Activated CD4-positive, alpha-beta T cell treated with anti-CD3 and anti-CD28 coated beads for 36 hours (primary cell): ENCODE data around the gene ESPNL. TPM values are rescaled to one million over a fixed set of nuclear protein-coding genes. Genes with fewer than 3 reads are reported as not detected.
"Not testable (repeated sequence)": the region's sequence is repeated elsewhere in the genome, so short reads cannot be mapped to it uniquely, and the experiment has no call there.

ENCODE experiments used
- ATAC-seq: fragments of 200-7000 bp; cut with Tn5 transposase; one replicate; pipeline ENCODE4 v1.10.0; 2021; ENCODE audit warnings: mild to moderate bottlenecking, moderate library complexity
- CTCF ChIA-PET: fragments of 350-600 bp; sonication (Branson Sonifier 250); formaldehyde crosslinking; loops from one replicate; lab custom pipeline; 2021; ENCODE audit warnings: antibody characterized with exemption; lab: Charles Lee
- POLR2A ChIA-PET: fragments of 350-600 bp; sonication (Branson Sonifier 250); formaldehyde crosslinking; loops from one replicate; lab custom pipeline; 2021; ENCODE audit warnings: antibody characterized with exemption, inconsistent platforms; lab: Charles Lee
- DNase-seq: peaks from one replicate; pipeline ENCODE4 v3.0.0-alpha.2; 2020
- H3K27ac Mint-ChIP-seq: one replicate; pipeline ENCODE4 v1.8.0; 2021; ENCODE audit warnings: mixed read lengths
- H3K27me3 Mint-ChIP-seq: one replicate; pipeline ENCODE4 v1.8.0; 2021; ENCODE audit warnings: mixed read lengths
- H3K36me3 Mint-ChIP-seq: one replicate; pipeline ENCODE4 v1.8.0; 2021; ENCODE audit warnings: low read depth, mixed read lengths
- H3K4me1 Mint-ChIP-seq: one replicate; pipeline ENCODE4 v1.8.0; 2021; ENCODE audit warnings: mixed read lengths
- H3K4me3 Mint-ChIP-seq: one replicate; pipeline ENCODE4 v1.8.0; 2021; ENCODE audit warnings: mild to moderate bottlenecking, moderate library complexity, mixed read lengths
- H3K9me3 Mint-ChIP-seq: one replicate; pipeline ENCODE4 v1.8.0; 2021; ENCODE audit warnings: low read depth, mixed read lengths
- intact Hi-C, 2 experiments: fragments of 100-400 bp; cut with DNase I in 1 of 2; cut with micrococcal nuclease in 1 of 2; formaldehyde crosslinking; loops; one replicate each; pipeline versions ENCODE4 v1.14.2 to v1.15.1; 2022 to 2024; cut with DNase I, micrococcal nuclease
- total RNA-seq, 2 experiments: library from RNA; stranded (reverse); gene quantifications; one replicate each; pipeline ENCODE4 v1.2.3, GENCODE V29; 2021

Gene ESPNL
- total RNA-seq, result under 1 TPM; 0.16 to 0.21 TPM

DNA sequence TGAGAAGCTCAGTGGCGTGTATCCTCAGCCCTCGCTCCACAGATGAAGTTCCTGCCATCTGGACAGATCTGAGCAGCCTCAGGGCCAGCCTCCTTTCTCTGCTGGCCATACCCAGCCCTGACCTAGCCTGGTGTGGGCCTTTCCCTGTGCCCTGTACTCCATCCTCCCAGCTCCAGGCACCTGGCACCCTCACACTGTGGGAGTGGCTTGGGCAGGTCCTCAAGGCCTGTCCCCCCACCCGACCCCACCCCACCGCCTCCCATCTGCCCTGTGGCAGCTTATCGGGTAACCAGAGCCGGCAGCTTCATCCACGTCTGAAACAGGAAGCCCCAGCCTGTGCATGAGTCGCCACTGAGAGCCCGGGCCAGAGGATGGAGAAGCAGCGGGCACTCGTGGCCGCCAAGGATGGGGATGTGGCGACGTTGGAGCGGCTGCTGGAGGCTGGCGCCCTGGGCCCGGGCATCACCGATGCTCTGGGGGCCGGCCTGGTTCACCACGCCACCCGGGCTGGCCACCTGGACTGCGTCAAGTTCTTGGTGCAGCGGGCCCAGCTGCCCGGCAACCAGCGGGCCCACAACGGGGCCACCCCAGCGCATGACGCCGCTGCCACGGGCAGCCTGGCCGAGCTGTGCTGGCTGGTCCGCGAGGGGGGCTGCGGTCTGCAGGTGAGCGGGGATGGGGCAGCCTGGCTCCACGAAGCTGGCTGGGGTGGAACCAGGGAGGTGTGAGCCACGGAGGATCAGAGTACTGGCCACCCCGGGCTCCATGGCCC, at the start of gene ESPNL:
TSS of gene ESPNL (plus strand) at position 292 of the 772 bp plus-strand sequence. CDS start at position 372, 80 bp downstream.
- CTCF ChIA-PET, result interaction anchor here (0.6 kb wide), 1 partner anchor 9 kb away, joined by 4 read pairs; no protein-coding TSS in a partner anchor
- Mint-ChIP-seq H3K4me1 (no peaks in the 10 kb centered on the region), H3K27ac (no peak within 1 kb of the TSS), H3K9me3 (no peaks in the 10 kb centered on the region), H3K4me3 (no peak within 1 kb of the TSS), H3K27me3 (no peaks in the 10 kb centered on the region), H3K36me3 (peaks cover 10% of the 10 kb centered on the region)
- intact Hi-C loops, result no loop called here
- POLR2A ChIA-PET, result no interaction called here
- ATAC-seq (no peak), DNase-seq (no peak)

- ChIA-PET CTCF (no interaction called here), POLR2A (interaction anchor here (0.5 kb wide), 1 partner anchor 124 kb away, joined by 3 read pairs; no protein-coding TSS in a partner anchor)
- Mint-ChIP-seq H3K27me3 (peaks cover 10% of the 10 kb centered on the region), H3K27ac (no peak overlapping the region), H3K4me1 (peaks cover 4% of the 10 kb centered on the region), H3K9me3 (peaks cover 5% of the 10 kb centered on the region), H3K4me3 (no peak overlapping the region), H3K36me3 (peaks cover 4% of the 10 kb centered on the region)
- ATAC-seq (no peak), DNase-seq (no peak)
- intact Hi-C loops, result no loop called here
Measured at GRCh38 chr2:238053191-238053776, 46.9 kb upstream of the ESPNL start.

DNA sequence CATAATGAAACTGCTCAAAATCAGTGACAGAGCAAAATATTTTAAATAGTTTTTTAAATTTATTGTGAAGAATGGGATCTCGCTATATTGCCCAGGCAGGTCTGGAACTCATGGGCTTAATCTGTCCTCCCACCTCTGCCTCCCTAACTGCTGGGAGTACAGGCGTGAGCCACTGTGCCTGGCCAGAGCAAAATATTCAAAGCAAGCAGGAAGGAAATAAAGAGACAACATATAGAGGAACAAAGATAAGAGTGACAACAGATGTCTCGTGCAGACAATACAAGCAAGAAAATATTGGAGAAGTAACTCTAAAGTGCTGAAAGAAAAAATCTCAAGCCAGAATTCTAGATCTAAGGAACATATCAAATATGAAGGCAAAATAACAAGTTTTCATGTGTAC, 44.3 kb upstream of the ESPNL start:
- Mint-ChIP-seq H3K4me1 (peaks cover 13% of the 10 kb centered on the region), H3K9me3 (no peaks in the 10 kb centered on the region), H3K36me3 (peaks cover 5% of the 10 kb centered on the region), H3K4me3 (no peak overlapping the region), H3K27me3 (peaks cover 10% of the 10 kb centered on the region), H3K27ac (no peak overlapping the region)
- DNase-seq (no peak), ATAC-seq (no peak)
- CTCF ChIA-PET, result interaction anchor here (0.6 to 0.7 kb wide), 2 partner anchors 180 to 232 kb away, joined by 3 read pairs; no protein-coding TSS in a partner anchor
- POLR2A ChIA-PET, result no interaction called here
- intact Hi-C loops, result no loop called here

DNA sequence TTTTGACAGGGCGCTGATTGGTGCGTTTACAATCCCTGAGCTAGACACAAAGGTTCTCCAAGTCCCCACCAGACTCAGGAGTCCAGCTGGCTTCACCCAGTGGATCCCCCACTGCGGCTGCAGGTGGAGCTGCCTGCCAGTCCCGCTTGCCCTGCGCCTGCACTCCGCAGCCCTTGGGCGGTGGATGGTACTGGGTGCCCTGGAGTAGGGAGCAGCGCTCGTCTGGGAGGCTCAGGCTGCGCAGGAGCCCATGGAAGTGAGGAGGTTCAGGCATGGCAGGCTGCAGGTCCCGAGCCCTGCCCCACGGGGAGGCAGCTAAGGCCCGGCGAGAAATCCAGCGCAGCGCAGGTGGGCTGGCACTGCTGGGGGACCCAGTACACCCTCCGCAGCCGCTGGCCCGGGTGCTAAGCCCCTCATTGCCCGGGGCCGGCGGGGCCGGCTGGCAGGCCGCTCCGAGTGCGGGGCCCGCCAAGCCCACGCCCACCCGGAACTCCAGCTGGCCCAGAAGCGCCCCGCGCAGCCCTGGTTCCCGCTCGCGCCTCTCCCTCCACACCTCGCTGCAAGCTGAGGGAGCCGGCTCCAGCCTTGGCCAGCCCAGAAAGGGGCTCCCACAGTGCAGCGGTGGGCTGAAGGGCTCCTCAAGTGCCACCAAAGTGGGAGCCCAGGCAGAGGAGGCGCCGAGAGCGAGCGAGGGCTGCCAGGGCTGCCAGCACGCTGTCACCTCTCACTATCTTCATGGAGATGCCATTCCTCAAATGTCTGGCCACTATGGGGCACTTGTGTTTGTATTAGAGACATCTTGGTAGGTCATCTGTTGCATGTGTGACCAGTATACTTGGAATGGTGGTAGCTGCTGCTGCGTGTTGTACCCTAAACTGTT, 42.2 kb upstream of the ESPNL start:
- DNase-seq, ATAC-seq, POLR2A ChIA-PET, intact Hi-C loops, H3K9me3 Mint-ChIP-seq, H3K27ac Mint-ChIP-seq, CTCF ChIA-PET, H3K4me3 Mint-ChIP-seq: not testable (repeated sequence)
- H3K36me3 Mint-ChIP-seq, result peaks cover 15% of the 10 kb centered on the region
- peaks cover 28% of the 10 kb centered on the region for H3K4me1 Mint-ChIP-seq
- H3K27me3 Mint-ChIP-seq, result peaks cover 10% of the 10 kb centered on the region

- peak overlapping the region; percentile 80 for H3K4me3 Mint-ChIP-seq
- peaks cover 10% of the 10 kb centered on the region for H3K27me3 Mint-ChIP-seq
- intact Hi-C loops, result no loop called here
- H3K4me1 Mint-ChIP-seq, result peaks cover 43% of the 10 kb centered on the region
- POLR2A ChIA-PET, result no interaction called here
- no peaks in the 10 kb centered on the region for H3K9me3 Mint-ChIP-seq
- DNase-seq (no peak), ATAC-seq (no peak)
- no peak overlapping the region for H3K27ac Mint-ChIP-seq
- CTCF ChIA-PET, result interaction anchor here (0.6 to 0.7 kb wide), 2 partner anchors 18 to 30 kb away, joined by 3 to 4 read pairs; no protein-coding TSS in a partner anchor
- peaks cover 30% of the 10 kb centered on the region for H3K36me3 Mint-ChIP-seq
Measured at GRCh38 chr2:238059505-238059904, 40.6 kb upstream of the ESPNL start.

DNA sequence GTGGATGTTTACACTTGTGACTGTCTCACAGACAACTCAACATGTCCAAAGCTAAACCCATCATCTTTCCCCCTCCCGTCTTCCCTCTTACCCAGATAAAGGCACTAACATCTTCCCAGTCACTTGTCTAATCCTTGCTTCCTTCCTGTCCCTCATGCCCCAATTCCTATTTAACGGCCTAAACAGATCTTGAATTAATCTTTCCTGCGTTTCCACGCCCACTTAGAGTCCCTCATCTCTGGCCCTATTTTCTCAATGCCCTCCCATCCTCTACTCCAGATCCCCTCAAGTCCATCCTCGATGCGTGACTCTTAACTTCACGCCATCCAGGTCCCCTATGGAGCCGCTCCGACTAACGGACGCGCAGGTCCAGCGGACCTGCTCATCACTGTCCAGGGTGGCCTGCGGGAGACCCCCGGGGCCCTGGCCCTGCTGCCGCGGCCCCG, 40.0 kb upstream of the ESPNL start:
- intact Hi-C loops, result loop anchor here (1.0 to 10.0 kb wide), 13 partner anchors 35 to 619 kb away; partner anchors contain the start of genes ASB1 (in 1 of the 2), ILKAP (in 1 of the 2) and PER2 (in 1 of the 2)
- no peak for DNase-seq
- peaks cover 2% of the 10 kb centered on the region for H3K9me3 Mint-ChIP-seq
- H3K27ac Mint-ChIP-seq, result peak overlapping the region; percentile 84
- ChIA-PET CTCF (interaction anchor here (0.6 to 0.7 kb wide), 3 partner anchors 18 to 98 kb away, joined by 3 to 4 read pairs (median 3); no protein-coding TSS in a partner anchor), POLR2A (interaction anchor here (0.5 to 0.6 kb wide), 2 partner anchors 10 to 62 kb away, joined by 4 read pairs; no protein-coding TSS in a partner anchor)
- H3K4me1 Mint-ChIP-seq, result peaks cover 47% of the 10 kb centered on the region
- H3K36me3 Mint-ChIP-seq, result peaks cover 35% of the 10 kb centered on the region
- no peak for ATAC-seq
- H3K4me3 Mint-ChIP-seq, result peak overlapping the region; percentile 80
- H3K27me3 Mint-ChIP-seq, result peaks cover 10% of the 10 kb centered on the region

- H3K27me3 Mint-ChIP-seq, result peaks cover 10% of the 10 kb centered on the region
- ATAC-seq, result peak; percentile 97
- DNase-seq, result peak; percentile 99
- intact Hi-C loops, result loop anchor here (1.0 to 10.0 kb wide), 15 partner anchors 36 to 620 kb away; partner anchors contain the start of genes ASB1 (in 1 of the 2), ILKAP (in 1 of the 2), PER2 (in 1 of the 2) and TRAF3IP1 (in 1 of the 2)
- H3K4me3 Mint-ChIP-seq, result peak within 1 kb of the TSS; percentile 80
- peaks cover 41% of the 10 kb centered on the region for H3K36me3 Mint-ChIP-seq
- POLR2A ChIA-PET, result interaction anchor here (0.5 to 1.0 kb wide), 4 partner anchors 10 to 234 kb away, joined by 3 to 4 read pairs (median 4); no protein-coding TSS in a partner anchor
- H3K9me3 Mint-ChIP-seq, result peaks cover 2% of the 10 kb centered on the region
- H3K27ac Mint-ChIP-seq, result peak within 1 kb of the TSS; percentile 96
- H3K4me1 Mint-ChIP-seq, result peaks cover 49% of the 10 kb centered on the region
- CTCF ChIA-PET, result interaction anchor here (0.7 kb wide), 4 partner anchors 12 to 344 kb away, joined by 3 to 4 read pairs (median 3); no protein-coding TSS in a partner anchor
Measured at GRCh38 chr2:238060542-238061314, 39.4 kb upstream of the ESPNL start, which contains the start of gene SCLY. SCLY (plus strand) TSS chr2:238061001; CDS start chr2:238061055, 54 bp downstream.

GRCh38 chr2:238061315-238062202, 38.6 kb upstream of the ESPNL start:
- POLR2A ChIA-PET, result interaction anchor here (0.7 to 1.1 kb wide), 5 partner anchors 62 to 233 kb away, joined by 3 read pairs; no protein-coding TSS in a partner anchor
- intact Hi-C loops, result loop anchor here (1.0 to 10.0 kb wide), 8 partner anchors 37 to 621 kb away; partner anchors contain the start of gene TRAF3IP1 (in 1 of the 2)
- Mint-ChIP-seq H3K4me1 (peaks cover 56% of the 10 kb centered on the region), H3K27me3 (peaks cover 8% of the 10 kb centered on the region), H3K27ac (peak overlapping the region; percentile 96), H3K9me3 (peaks cover 4% of the 10 kb centered on the region), H3K36me3 (peaks cover 49% of the 10 kb centered on the region), H3K4me3 (peak overlapping the region; percentile 80)
- DNase-seq (peak; percentile 58), ATAC-seq (peak; percentile 8)
- CTCF ChIA-PET, result interaction anchor here (0.7 to 1.2 kb wide), 6 partner anchors 11 to 386 kb away, joined by 3 to 4 read pairs (median 4); no protein-coding TSS in a partner anchor
